Subcutaneous adipose tissue (tissue), 4 donors: Measurements from ENCODE around the gene RNF181. TPM values are rescaled to one million over a fixed set of nuclear protein-coding genes. Genes with fewer than 3 reads are reported as not detected.

ENCODE experiments used
- CTCF ChIP-seq: fragments of 450-650 bp; IDR thresholded peaks from one replicate; pipeline ENCODE4 v1.5.1; 2016; ENCODE audit warnings: low read depth, mild to moderate bottlenecking, control low read depth, antibody characterized with exemption, moderate library complexity
- total RNA-seq, 4 donors: library from RNA; depleted of rRNA; stranded (reverse); fragments of >200 nt; gene quantifications; one replicate each; pipeline ENCODE4 v1.1.0, GENCODE V29; 2016

The RNF181 gene
- total RNA-seq, 4 donors from 2014 or later, result 150 to 213 (median 158) TPM

GRCh38 chr2:85615413-85615728, 19.8 kb downstream of the RNF181 start:
- TF ChIP-seq CTCF, result no peak

- no peak for TF ChIP-seq CTCF
These were observed 24.1 kb downstream of the RNF181 start for GRCh38 chr2:85619617-85620016.

DNA sequence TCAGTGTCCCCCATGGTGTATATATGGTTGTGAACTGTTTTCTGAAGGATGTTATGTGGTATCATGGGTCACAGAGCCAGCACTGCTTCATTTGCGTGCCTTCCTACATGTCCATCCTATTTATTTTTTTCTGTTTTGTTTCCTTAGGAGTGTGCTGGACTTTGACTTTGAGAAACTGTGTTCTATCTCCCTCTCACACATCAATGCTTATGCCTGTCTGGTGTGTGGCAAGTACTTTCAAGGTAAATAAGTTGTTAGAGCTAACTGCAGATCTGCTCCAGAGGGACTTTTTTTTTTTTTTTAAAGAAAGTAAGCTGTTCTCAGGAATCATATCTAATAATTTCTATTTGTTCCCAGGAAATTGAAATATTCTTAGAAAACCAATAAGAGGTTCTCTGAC, 25.8 kb downstream of the RNF181 start:
- TF ChIP-seq CTCF, result no peak

DNA sequence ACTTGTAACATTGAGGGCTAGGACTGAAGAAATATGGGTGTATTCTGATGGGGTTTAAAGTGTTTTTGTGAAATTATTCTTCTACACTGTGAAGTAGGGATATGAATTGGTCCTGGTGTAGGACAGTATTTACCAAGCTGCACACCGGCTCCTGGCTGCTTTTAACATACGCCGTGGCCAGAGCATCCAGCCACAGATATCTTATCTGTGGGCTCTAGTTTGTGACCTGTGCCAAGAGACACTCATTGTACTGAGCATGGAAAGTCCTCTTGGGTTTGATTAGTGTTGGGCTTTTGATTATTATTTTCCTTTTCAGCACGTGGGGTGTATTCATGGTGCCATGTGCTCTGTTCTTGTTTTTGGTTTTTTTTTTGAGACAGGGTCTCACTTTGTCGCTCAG, 28.4 kb downstream of the RNF181 start:
- TF ChIP-seq CTCF, result no peak

DNA sequence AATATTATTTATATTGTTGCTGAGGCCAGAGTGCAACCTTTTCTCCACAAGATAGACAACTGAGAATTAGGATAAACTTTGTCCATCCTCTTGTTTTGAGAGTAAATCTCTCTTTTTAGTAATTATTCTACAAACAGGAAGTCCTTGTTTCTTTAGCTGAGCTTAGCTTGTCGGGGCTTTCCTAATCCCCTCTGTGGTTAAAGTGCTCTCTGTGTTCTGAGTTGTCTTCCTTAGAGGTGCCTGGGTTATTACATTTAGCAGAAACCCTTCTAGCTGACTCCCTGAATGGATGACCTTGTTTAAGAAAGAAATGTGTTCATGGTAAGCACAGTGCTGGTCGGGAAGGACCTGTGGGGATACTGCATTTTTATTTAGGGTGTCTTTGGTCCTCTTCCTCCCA, 33.1 kb downstream of the RNF181 start:
- no peak for TF ChIP-seq CTCF

DNA sequence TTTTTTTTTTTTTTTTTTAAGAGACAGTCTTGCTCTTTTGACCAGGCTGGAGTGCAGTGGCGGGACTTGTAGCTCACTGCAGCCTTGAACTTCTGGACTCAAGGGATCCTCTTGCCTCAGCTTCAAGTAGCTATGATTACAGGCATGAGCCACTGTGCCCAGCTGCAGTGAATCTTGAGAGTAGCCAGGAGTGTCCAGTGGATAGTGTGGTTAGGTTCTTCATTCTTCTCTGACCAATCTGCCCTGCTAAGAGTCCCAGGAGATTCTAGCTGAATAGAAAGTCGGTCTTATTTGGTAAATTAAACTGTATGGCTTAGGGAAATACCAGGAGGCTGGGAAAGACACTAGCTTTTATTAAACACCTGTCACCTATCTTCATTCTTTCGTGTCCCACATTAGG, 35.8 kb downstream of the RNF181 start:
- TF ChIP-seq CTCF, result no peak

GRCh38 chr2:85635011-85635410, 39.5 kb downstream of the RNF181 start:
- no peak for TF ChIP-seq CTCF

GRCh38 chr2:85635636-85636035, 40.1 kb downstream of the RNF181 start:
- no peak for TF ChIP-seq CTCF
